OCI-LY7 (cell line): Measurements from ENCODE around the gene HTT.

Experiments used
- CTCF ChIP-seq: fragments of 200-600 bp; sonication (generic); conservative IDR thresholded peaks from 2 replicates; pipeline ENCODE4 v1.5.1; 2014; ENCODE audit warnings: mild to moderate bottlenecking, antibody characterized with exemption, low read length, moderate library complexity, mixed read lengths
- EZH2phosphoT487 ChIP-seq: fragments of 200-600 bp; sonication (generic); IDR thresholded peaks from 2 replicates; pipeline ENCODE4 v1.6.1; 2018; ENCODE audit warnings: low read depth, borderline replicate concordance, mild to moderate bottlenecking, mixed run types, antibody characterized with exemption, low read length, moderate library complexity, mixed read lengths

GRCh38 chr4:3226944-3227343 lies 152.5 kb downstream of the HTT start:
- TF ChIP-seq CTCF, result no peak
- no peak for TF ChIP-seq EZH2phosphoT487
